Activated naive CD8-positive, alpha-beta T cell treated with anti-CD3 and anti-CD28 coated beads, Interleukin-2, amount 50 U/mL, for 24 hours (primary cell): ENCODE results near the gene MAT1A.
"Not testable (repeated sequence)": the region's sequence is repeated elsewhere in the genome, so short reads cannot be mapped to it uniquely, and the experiment has no call there.

Experiments
- ATAC-seq: fragments of 150-1000 bp; cut with Tn5 transposase; one replicate; pipeline ENCODE4 v1.10.0; 2021
- DNase-seq: peaks from one replicate; pipeline ENCODE4 v3.0.0; 2021
- H3K27ac Mint-ChIP-seq: one replicate; pipeline ENCODE4 v1.8.0; 2021; ENCODE audit warnings: mild to moderate bottlenecking, mixed read lengths
- H3K27me3 Mint-ChIP-seq: one replicate; pipeline ENCODE4 v1.8.0; 2021; ENCODE audit warnings: mixed read lengths
- H3K36me3 Mint-ChIP-seq: one replicate; pipeline ENCODE4 v1.8.0; 2021; ENCODE audit warnings: low read depth, mixed read lengths
- H3K4me1 Mint-ChIP-seq: one replicate; pipeline ENCODE4 v1.8.0; 2021; ENCODE audit warnings: mixed read lengths
- H3K4me3 Mint-ChIP-seq: one replicate; pipeline ENCODE4 v1.8.0; 2021; ENCODE audit warnings: mild to moderate bottlenecking, moderate library complexity, mixed read lengths
- H3K9me3 Mint-ChIP-seq: one replicate; pipeline ENCODE4 v1.8.0; 2021; ENCODE audit warnings: mixed read lengths

The MAT1A gene

DNA sequence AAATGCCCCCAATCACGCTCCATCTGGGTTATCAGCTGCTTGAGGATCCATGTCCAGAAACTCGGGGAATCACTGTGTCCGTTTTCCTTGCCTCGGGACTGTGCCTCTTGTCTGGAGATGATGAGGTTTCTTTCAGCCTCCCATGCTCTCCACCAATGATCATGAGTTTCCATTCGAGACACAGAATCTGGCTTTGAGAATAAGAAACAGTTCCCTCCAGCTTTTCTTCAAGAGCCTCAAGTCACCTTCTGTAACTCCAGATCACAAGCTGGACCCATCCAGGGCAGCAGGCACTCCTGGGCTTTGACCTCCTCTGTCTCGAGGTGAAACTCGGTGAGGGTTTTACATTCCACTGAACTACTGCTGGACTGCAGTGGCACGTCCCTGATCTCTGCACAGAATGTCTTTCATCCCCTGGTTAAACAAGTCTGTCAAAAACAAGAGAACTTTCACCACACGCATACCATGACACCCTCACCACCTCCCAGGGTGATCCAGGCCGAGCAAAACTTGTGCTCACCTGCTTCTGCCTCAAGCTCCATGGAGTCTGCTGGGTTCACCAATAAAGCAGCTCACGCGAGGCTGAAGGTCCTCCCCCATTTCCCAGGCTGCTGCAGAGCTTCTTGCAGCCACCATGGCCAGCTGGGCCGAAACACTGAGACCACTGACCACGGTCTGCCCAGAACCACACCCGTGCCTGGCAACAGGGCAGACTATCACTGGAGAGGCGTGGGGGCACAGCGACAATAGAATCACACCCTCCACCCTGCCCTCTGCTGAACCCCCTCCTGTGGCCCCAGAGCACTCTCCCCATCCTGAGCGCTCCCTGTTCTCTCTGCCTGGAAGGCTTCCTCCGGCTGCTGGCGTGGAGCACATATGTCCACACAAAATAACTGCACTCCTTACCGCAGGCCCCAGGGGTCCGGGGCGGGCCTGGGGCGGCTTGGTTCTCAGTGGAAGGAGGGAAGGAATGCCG is 25.1 kb downstream of the MAT1A start:
- Mint-ChIP-seq H3K4me1 (no peaks in the 10 kb centered on the region), H3K27me3 (no peaks in the 10 kb centered on the region), H3K36me3 (no peaks in the 10 kb centered on the region), H3K9me3 (peaks cover 14% of the 10 kb centered on the region), H3K4me3 (no peak overlapping the region), H3K27ac (no peak overlapping the region)
- ATAC-seq (no peak), DNase-seq (no peak)

DNA sequence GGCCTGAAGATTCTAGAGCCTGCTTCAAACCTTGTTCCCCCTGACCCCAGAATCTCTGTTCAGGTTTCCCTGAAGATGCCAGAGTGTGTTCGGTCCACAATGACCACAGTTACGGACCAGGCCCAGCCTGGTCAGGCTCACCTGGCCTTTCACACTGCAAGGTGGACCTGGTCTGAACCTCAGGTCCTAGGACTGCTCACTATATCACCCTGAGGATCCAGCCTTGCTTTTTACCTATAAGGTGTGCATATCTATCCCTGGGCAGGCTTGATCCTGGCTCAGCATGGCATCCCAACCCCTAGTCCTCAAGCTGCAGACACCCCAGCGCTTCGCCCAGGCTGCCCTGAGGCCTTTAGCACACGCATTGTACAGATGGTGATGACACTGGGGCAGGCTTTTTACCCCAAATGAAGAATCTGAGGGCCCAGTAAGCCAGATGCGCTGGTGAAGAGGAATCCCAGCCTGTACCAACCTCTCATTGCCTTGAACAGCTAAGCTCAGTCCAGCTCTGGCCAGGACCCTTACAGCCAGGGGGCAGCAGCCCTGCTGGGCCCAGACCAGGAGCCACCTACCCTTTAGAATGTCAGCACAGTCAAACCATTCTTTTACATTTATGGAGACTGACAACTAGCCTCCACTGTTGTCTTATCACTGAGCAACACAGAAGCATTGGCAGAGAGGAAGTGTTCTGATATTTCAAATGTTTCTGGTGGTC is 28.0 kb downstream of the MAT1A start:
- no peak for ATAC-seq

DNA sequence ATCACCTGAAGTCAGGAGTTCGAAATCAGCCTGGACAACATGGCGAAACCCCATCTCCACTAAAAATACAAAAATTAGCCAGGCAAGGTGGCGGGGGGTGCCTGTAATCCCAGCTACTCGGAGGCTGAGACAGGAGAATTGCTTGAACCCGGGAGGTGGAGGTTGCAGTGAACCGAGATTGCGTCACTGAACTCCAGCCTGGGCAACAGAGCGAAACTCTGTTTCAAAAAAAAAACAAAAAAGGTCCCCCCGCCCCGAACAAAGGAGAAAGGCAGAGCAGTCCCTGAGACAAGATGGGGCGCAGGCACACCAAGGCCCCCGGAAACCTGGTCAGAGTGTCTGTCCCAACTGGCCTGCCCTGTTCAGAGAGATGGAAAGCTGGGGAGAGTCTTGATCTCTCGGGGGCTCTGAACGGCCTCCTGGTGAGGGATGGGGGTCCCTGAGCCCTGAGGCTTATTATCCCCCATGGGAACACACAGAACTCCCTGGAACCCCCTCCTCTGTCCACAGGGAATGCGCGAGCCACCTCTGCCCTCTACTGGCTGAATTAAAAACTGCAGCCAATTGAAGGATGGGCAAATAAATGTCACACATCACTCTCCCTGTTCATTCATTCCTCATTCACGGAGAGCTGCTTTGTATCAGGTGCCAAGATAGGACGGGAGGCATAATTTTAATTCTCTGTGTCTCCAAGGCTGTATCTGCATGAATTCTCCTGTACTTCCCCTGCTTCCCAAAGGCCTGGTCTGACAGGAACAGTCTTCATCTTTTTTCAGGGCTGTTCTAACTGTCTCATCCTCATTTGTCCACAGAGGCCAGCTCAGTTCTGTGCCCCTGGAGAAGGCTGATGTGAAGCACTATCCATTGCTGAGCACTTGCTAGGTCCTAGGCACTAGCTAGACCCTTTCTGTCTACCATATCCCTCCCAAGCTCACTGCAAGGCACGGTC is 28.9 kb downstream of the MAT1A start:
- DNase-seq (peak; percentile 42), ATAC-seq (no peak)
- Mint-ChIP-seq H3K36me3 (no peaks in the 10 kb centered on the region), H3K9me3 (peaks cover 6% of the 10 kb centered on the region), H3K4me1 (no peaks in the 10 kb centered on the region), H3K4me3 (no peak overlapping the region), H3K27me3 (peaks cover 6% of the 10 kb centered on the region), H3K27ac (no peak overlapping the region)

More for the DNA sequence above, 28.0 kb downstream of the MAT1A start:
- DNase-seq: no peak
- no peak overlapping the region for H3K27ac Mint-ChIP-seq
- H3K27me3 Mint-ChIP-seq: peaks cover under 1% of the 10 kb centered on the region
- no peak overlapping the region for H3K4me3 Mint-ChIP-seq
- H3K9me3 Mint-ChIP-seq: peaks cover 6% of the 10 kb centered on the region
- H3K36me3 Mint-ChIP-seq: no peaks in the 10 kb centered on the region
- H3K4me1 Mint-ChIP-seq: no peaks in the 10 kb centered on the region

DNA sequence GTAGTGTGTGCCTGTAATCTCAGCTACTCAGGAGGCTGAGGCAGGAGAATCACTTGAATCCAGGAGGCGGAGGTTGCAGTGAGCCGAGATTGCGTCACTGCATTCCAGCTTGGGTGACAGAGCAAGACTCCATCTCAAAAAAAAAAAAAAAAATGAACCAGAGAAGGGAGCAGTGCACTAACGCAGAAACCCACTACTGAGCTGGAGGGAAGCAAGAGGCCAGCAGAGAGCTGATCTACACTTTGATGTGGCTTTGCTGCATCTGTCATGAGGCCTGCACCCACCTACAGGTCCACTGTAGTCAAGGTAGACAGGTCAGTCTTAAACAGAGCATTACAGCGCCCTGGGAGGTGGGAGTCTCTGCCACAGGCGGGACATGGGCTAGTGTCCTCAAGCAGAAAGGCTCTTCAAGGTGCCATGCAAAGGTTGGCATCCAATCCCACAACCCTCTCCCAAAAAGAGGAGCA is 30.0 kb downstream of the MAT1A start:
- Mint-ChIP-seq H3K4me3 (no peak overlapping the region), H3K27me3 (peaks cover 6% of the 10 kb centered on the region), H3K27ac (no peak overlapping the region), H3K9me3 (peaks cover 6% of the 10 kb centered on the region), H3K36me3 (no peaks in the 10 kb centered on the region), H3K4me1 (no peaks in the 10 kb centered on the region)
- ATAC-seq (no peak), DNase-seq (no peak)

DNA sequence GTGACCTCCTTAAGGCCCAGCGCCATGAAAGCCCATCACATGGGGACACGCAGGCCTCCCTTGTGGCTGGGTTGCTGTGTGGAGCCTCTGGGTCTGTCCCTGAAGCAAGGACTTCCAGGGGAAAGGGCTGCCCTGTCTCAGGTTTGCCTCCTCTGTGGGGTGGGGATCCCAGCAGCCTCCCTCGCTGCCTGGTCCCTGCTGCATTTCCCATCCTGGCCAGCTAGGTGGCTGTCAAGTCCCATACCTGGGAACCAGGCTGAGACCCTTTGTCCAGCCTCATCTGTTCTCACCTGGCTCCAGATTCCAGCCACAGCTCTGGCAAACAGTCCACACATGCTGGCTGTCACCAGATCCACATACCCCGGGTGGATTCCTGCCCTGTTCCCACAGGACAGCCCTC is 32.7 kb downstream of the MAT1A start:
- H3K27me3 Mint-ChIP-seq: peaks cover 17% of the 10 kb centered on the region
- H3K4me1 Mint-ChIP-seq, H3K27ac Mint-ChIP-seq, H3K4me3 Mint-ChIP-seq, H3K36me3 Mint-ChIP-seq, H3K9me3 Mint-ChIP-seq, ATAC-seq: not testable (repeated sequence)
- peak; percentile 14 for DNase-seq

DNA sequence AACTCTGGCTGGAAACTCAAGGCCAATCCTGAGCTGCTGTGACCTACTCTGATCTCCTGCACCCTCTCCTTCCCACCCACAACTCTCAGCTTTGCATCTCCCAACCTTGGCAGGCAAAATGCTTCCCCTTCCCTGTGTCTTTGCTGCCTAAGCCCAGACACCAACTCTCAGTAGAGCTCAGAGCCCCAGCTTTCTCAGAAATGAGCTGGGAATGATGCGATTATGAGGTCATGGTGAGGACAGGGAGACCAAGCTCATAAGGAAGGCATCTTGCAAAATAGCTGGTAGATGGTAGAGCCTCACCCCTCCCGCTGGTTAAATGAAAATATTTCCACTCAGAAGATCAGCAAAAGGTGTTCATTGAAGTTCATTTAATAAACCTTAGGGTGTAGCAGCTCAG is 34.7 kb downstream of the MAT1A start:
- not testable (repeated sequence) for DNase-seq, ATAC-seq, H3K4me3 Mint-ChIP-seq, H3K9me3 Mint-ChIP-seq, H3K36me3 Mint-ChIP-seq, H3K27ac Mint-ChIP-seq, H3K4me1 Mint-ChIP-seq
- peaks cover 17% of the 10 kb centered on the region for H3K27me3 Mint-ChIP-seq

DNA sequence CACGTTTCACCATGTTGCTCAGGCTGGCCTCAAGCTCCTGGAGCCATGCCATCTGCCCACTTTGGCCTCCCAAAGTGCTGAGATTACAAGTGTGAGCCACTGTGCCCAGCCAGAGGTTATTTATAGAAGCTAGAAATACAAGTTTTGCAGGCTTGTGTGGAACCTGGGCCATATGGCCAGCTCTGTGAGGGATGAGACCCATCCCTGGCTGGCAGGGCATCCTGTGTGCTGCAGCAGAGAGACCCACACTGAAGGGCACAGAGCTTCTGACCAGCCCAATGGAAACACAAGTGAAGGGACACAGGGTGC is 35.5 kb downstream of the MAT1A start:
- H3K27me3 Mint-ChIP-seq: peaks cover 17% of the 10 kb centered on the region
- H3K27ac Mint-ChIP-seq, ATAC-seq, H3K36me3 Mint-ChIP-seq, H3K4me1 Mint-ChIP-seq, H3K4me3 Mint-ChIP-seq, DNase-seq, H3K9me3 Mint-ChIP-seq: not testable (repeated sequence)

DNA sequence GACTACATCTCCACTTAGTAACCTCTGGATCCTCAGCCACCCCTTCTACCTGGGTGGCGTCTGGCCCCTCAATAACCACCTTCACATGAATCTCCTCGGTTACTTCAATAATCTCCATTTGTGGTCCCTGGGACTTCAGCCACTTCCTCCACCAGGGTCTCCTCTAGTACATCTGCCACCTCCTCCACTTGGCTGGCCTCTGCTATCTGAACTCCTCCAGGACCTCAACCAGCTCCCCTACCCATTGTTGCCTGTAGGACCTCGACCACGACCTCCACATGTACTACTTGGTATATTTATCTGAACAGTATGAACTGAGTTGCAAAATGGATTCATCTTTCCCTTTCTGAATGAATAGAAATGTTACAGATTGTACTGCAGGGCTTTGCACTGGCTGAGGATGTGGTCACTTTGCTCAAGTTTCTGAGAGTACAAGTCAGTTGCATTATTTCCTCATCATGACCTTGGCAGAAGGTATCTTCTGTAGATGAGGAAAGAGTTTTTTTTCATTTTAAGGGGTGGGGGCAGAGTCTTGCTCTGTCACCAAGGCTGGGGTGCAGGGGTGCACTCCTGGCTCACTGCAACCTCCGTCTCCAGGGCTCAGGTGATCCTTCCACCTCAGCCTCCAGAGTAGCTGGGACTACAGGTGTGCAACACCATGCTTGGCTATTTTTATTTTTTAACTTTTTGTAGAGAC is 36.0 kb downstream of the MAT1A start:
- ATAC-seq (no peak), DNase-seq (no peak)
- no peaks in the 10 kb centered on the region for H3K36me3 Mint-ChIP-seq
- H3K4me3 Mint-ChIP-seq: no peak overlapping the region
- no peak overlapping the region for H3K27ac Mint-ChIP-seq
- H3K27me3 Mint-ChIP-seq: peaks cover 17% of the 10 kb centered on the region
- no peaks in the 10 kb centered on the region for H3K9me3 Mint-ChIP-seq
- H3K4me1 Mint-ChIP-seq: no peaks in the 10 kb centered on the region

DNA sequence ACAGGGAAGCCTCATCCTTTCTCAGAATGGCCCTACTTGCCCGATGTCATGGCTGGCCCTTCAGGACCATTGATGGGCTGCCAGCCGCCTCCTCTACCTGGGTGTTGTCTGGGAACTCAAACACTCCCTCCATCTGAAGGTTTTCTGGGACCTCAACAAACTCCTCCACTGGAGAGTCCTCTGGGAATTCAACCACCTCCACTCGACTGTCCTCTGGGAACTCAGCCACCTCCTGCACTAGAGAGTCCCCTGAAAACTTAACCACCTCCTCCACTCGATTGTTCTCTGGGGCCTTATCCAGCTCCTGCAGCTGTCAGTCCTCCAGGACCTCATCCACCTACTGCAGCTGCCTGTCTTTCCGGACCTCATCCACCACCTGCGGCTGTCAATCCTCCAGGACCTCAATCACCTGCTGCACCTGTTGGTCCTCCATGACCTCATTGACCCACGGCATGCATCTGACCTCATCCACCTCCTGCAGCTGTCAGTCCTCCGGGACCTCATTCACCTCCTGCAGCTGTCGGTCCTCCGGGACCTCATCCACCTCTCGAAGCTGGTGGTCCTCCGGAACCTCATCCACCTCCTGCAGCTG is 37.1 kb downstream of the MAT1A start:
- Mint-ChIP-seq H3K27ac (no peak overlapping the region), H3K4me3 (no peak overlapping the region), H3K9me3 (no peaks in the 10 kb centered on the region), H3K36me3 (no peaks in the 10 kb centered on the region), H3K4me1 (no peaks in the 10 kb centered on the region), H3K27me3 (peaks cover 17% of the 10 kb centered on the region)
- ATAC-seq (no peak), DNase-seq (no peak)

DNA sequence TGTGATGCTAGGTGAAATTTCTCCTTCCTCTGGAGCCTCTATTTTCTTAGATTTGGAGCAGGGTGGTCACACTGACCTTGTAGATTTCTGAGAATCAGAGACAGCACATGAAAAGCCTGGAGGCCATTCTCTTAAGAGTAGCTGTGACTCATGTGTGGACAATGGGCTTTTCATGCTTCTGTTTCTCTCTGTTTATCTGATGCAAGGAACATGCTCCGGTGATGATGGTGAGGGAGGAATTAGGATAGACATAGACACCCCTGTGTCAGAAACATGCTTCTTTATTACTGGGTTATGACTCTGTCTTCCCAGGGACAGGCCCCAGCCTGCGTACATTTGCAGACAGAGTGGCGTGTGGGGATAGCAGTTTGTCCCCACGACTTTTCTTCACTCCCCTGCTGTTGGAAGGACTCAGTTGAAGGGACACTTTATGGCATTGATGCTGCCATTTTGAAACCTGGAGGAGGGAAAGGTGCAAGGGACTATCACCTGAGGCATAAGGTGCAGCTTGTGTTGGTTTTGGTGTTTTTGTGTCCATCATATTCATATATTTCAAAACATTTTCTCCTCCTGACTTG is 37.7 kb downstream of the MAT1A start:
- ATAC-seq, H3K27ac Mint-ChIP-seq, DNase-seq, H3K4me1 Mint-ChIP-seq, H3K9me3 Mint-ChIP-seq, H3K4me3 Mint-ChIP-seq, H3K36me3 Mint-ChIP-seq: not testable (repeated sequence)
- peaks cover 17% of the 10 kb centered on the region for H3K27me3 Mint-ChIP-seq

DNA sequence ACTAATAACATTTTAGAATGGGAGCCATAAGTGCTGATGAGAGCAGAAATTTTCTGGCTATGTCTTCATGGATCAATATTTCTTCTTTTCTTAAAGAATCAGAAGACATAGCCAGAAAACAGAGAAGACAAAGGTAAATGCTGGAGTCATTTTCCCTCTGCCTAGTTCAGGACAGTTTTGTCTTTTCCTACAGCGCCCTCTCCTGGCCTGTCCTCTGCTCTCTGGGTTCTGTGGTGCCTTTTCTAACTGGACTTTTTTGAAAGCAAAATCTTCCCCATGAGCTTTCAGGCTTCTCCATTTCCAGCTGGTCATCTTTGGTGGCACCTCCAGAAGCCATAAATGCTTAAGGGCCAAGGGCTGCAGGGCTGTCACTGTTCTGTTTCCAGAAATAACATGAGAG is 39.1 kb downstream of the MAT1A start:
- H3K27me3 Mint-ChIP-seq: peaks cover 12% of the 10 kb centered on the region
- H3K9me3 Mint-ChIP-seq, ATAC-seq, H3K36me3 Mint-ChIP-seq, DNase-seq, H3K4me3 Mint-ChIP-seq, H3K4me1 Mint-ChIP-seq, H3K27ac Mint-ChIP-seq: not testable (repeated sequence)

DNA sequence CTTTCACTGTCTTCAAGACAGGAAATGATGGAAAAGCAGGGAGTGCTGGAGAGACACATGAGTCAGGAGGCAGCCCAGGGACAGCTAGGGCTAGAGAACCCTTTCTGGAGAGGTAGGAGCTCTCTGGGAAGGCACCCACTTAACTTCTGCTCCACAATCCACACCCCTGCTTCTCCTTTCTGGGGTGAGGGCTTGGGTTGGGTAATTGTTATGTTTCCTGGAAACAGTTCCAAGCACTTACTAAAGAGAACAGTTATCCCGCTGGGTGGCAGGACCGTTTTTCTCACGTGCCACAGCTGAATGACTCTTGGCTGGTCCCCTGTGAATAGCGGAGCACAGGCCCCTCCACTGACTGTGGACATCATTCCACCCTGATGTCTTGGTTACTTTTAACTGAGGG is 39.6 kb downstream of the MAT1A start:
- H3K36me3 Mint-ChIP-seq, H3K9me3 Mint-ChIP-seq: not testable (repeated sequence)
- peaks cover 12% of the 10 kb centered on the region for H3K27me3 Mint-ChIP-seq

DNA sequence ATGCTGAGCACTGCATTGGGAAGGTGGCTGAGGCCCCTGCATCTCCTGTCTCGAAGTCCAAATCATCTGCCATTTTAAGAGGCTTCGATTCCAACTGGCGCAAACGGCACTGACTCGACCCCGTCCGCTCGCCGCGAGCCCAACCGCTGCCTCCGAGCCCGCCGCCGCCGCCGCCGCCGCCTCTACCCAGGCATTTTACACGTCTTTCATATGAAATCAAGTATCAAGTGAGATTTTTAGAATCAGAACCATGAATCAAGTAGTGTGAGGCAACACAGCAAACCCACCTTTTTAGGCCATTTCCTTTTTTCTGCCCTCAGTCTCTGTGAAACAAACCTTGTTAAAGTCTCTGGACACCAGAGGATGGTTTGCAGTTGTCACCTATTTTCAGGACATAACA is 41.8 kb downstream of the MAT1A start:
- not testable (repeated sequence) for H3K9me3 Mint-ChIP-seq, H3K27ac Mint-ChIP-seq, H3K4me3 Mint-ChIP-seq, ATAC-seq, H3K4me1 Mint-ChIP-seq, DNase-seq, H3K27me3 Mint-ChIP-seq, H3K36me3 Mint-ChIP-seq

More for the DNA sequence above, 39.6 kb downstream of the MAT1A start:
- not testable (repeated sequence) for ATAC-seq, H3K4me1 Mint-ChIP-seq, H3K4me3 Mint-ChIP-seq, H3K27ac Mint-ChIP-seq, DNase-seq
